H9 (cell line): Measurements from ENCODE around the gene VEGFB. TPM values are rescaled to one million over a fixed set of nuclear protein-coding genes. Genes with fewer than 3 reads are reported as not detected.

Experiments used
- DNase-seq: peaks from one replicate; pipeline ENCODE4 v3.0.0-alpha.2; 2017
- H2AFZ ChIP-seq: one replicate; pipeline ENCODE4 v1.6.1; 2013; ENCODE audit warnings: mild to moderate bottlenecking, low read length, control low read depth, moderate library complexity
- H2AK5ac ChIP-seq: 2 replicates; pipeline ENCODE4 v1.6.1; 2013; ENCODE audit warnings: low read length, control low read depth, mixed read lengths; ENCODE audit not compliant: insufficient read length
- H2BK120ac ChIP-seq: one replicate; pipeline ENCODE4 v1.6.1; 2013; ENCODE audit warnings: low read depth, mild to moderate bottlenecking, low read length, control low read depth, inconsistent platforms; ENCODE audit not compliant: poor library complexity, severe bottlenecking
- H2BK12ac ChIP-seq: 2 replicates; pipeline ENCODE4 v1.6.1; 2013; ENCODE audit warnings: low read length, control low read depth, mixed read lengths, low read depth; ENCODE audit not compliant: insufficient read length
- H2BK15ac ChIP-seq: 2 replicates; pipeline ENCODE4 v1.6.1; 2013; ENCODE audit warnings: low read depth, low read length, control low read depth
- H2BK20ac ChIP-seq: one replicate; pipeline ENCODE4 v1.6.1; 2013; ENCODE audit warnings: low read depth, mild to moderate bottlenecking, low read length, control low read depth, inconsistent platforms; ENCODE audit not compliant: poor library complexity, severe bottlenecking
- H2BK5ac ChIP-seq: 2 replicates; pipeline ENCODE4 v1.6.1; 2013; ENCODE audit warnings: low read length, control low read depth, mixed read lengths; ENCODE audit not compliant: insufficient read length
- H3K14ac ChIP-seq: 2 replicates; pipeline ENCODE4 v1.6.1; 2013; ENCODE audit warnings: low read length, control low read depth; ENCODE audit not compliant: insufficient read depth
- H3K18ac ChIP-seq: 2 replicates; pipeline ENCODE4 v1.6.1; 2013; ENCODE audit warnings: low read depth, mild to moderate bottlenecking, mixed read lengths, low read length, control low read depth; ENCODE audit not compliant: insufficient read length
- H3K23ac ChIP-seq: 2 replicates; pipeline ENCODE4 v1.6.1; 2013; ENCODE audit warnings: low read length, control low read depth, mixed read lengths, low read depth; ENCODE audit not compliant: insufficient read length
- H3K23me2 ChIP-seq: 2 replicates; pipeline ENCODE4 v1.6.1; 2013; ENCODE audit warnings: low read depth, mild to moderate bottlenecking, mixed read lengths, low read length, control low read depth; ENCODE audit not compliant: insufficient read length, poor library complexity, severe bottlenecking
- H3K27ac ChIP-seq: 2 replicates; pipeline ENCODE4 v1.5.1; 2013; ENCODE audit warnings: low read length, control low read depth, mixed read lengths, low read depth; ENCODE audit not compliant: insufficient read length
- H3K27me3 ChIP-seq: 2 replicates; pipeline ENCODE4 v1.6.1; 2013; ENCODE audit warnings: low read length, control low read depth, inconsistent platforms; ENCODE audit not compliant: insufficient read depth
- H3K4ac ChIP-seq: 2 replicates; pipeline ENCODE4 v1.6.1; 2013; ENCODE audit warnings: low read depth, mild to moderate bottlenecking, control low read depth, inconsistent platforms, low read length, moderate library complexity
- H3K4me1 ChIP-seq: 2 replicates; pipeline ENCODE4 v1.6.1; 2013; ENCODE audit warnings: low read length, control low read depth, inconsistent platforms; ENCODE audit not compliant: insufficient read depth
- H3K4me2 ChIP-seq: 2 replicates; pipeline ENCODE4 v1.6.1; 2013; ENCODE audit warnings: low read length, control low read depth, mixed read lengths; ENCODE audit not compliant: insufficient read length, insufficient read depth
- H3K56ac ChIP-seq: 2 replicates; pipeline ENCODE4 v1.6.1; 2013; ENCODE audit warnings: low read depth, mild to moderate bottlenecking, mixed read lengths, low read length, control low read depth; ENCODE audit not compliant: insufficient read length
- H3K79me1 ChIP-seq: 2 replicates; pipeline ENCODE4 v1.6.1; 2013; ENCODE audit warnings: low read depth, mild to moderate bottlenecking, moderate library complexity, low read length, control low read depth, inconsistent platforms; ENCODE audit not compliant: insufficient read depth, poor library complexity, severe bottlenecking
- H3K79me2 ChIP-seq: 2 replicates; pipeline ENCODE4 v1.6.1; 2013; ENCODE audit warnings: low read length, control low read depth, inconsistent platforms; ENCODE audit not compliant: insufficient read depth
- H3K9ac ChIP-seq: 2 replicates; pipeline ENCODE4 v1.6.1; 2013; ENCODE audit warnings: low read length, control low read depth, mixed read lengths; ENCODE audit not compliant: insufficient read length; ENCODE audit errors: extremely low read depth
- H3K9me3 ChIP-seq: one replicate; pipeline ENCODE4 v1.6.1; 2013; ENCODE audit warnings: low read depth, low read length, inconsistent platforms; ENCODE audit not compliant: control insufficient read depth
- H3T11ph ChIP-seq: one replicate; pipeline ENCODE4 v1.6.1; 2013; ENCODE audit warnings: mild to moderate bottlenecking, low read length, control low read depth, inconsistent platforms
- H4K20me1 ChIP-seq: one replicate; pipeline ENCODE4 v1.6.1; 2013; ENCODE audit not compliant: control insufficient read depth, insufficient read length, insufficient read depth
- H4K5ac ChIP-seq: 2 replicates; pipeline ENCODE4 v1.6.1; 2013; ENCODE audit warnings: low read depth, mild to moderate bottlenecking, mixed read lengths, low read length, control low read depth; ENCODE audit not compliant: insufficient read length
- H4K8ac ChIP-seq: replicated peaks from 2 replicates; pipeline ENCODE4 v1.6.1; 2013; ENCODE audit warnings: low read length, control low read depth, mixed read lengths, low read depth; ENCODE audit not compliant: insufficient read length
- H4K91ac ChIP-seq: 2 replicates; pipeline ENCODE4 v1.6.1; 2013; ENCODE audit warnings: low read depth, mild to moderate bottlenecking, moderate library complexity, mixed read lengths, low read length, control low read depth; ENCODE audit not compliant: insufficient read length
- H3K27ac Mint-ChIP-seq, 3 experiments: 2 replicates in 2 of 3; 3 replicates in 1 of 3; pipeline ENCODE4 v1.8.0; 2020 to 2021; ENCODE audit warnings: mixed read lengths in 3 of 3, mild to moderate bottlenecking in 1 of 3, moderate library complexity in 1 of 3
- H3K27me3 Mint-ChIP-seq: 2 replicates; pipeline ENCODE4 v1.8.0; 2021; ENCODE audit warnings: low read depth, mild to moderate bottlenecking, moderate library complexity, mixed read lengths
- H3K36me3 Mint-ChIP-seq, 3 experiments: 2 replicates in 2 of 3; 3 replicates in 1 of 3; pipeline ENCODE4 v1.8.0; 2020 to 2021; ENCODE audit warnings: low read depth in 3 of 3, mixed read lengths in 3 of 3; ENCODE audit not compliant: insufficient read depth in 1 of 3
- H3K4me1 Mint-ChIP-seq, 2 experiments: 2 replicates each; pipeline ENCODE4 v1.8.0; 2020; ENCODE audit warnings: mixed read lengths in 2 of 2
- H3K4me3 Mint-ChIP-seq, 2 experiments: 2 replicates in 1 of 2; 3 replicates in 1 of 2; pipeline ENCODE4 v1.8.0; 2020 to 2021; ENCODE audit warnings: mild to moderate bottlenecking in 2 of 2, mixed read lengths in 2 of 2, moderate library complexity in 1 of 2
- H3K9me3 Mint-ChIP-seq, 2 experiments: 2 replicates in 1 of 2; 3 replicates in 1 of 2; pipeline ENCODE4 v1.8.0; 2020; ENCODE audit warnings: mild to moderate bottlenecking in 2 of 2, mixed read lengths in 2 of 2, moderate library complexity in 1 of 2
- CTCF ChIP-seq: fragments of 200-600 bp; sonication (generic); conservative IDR thresholded peaks from 3 replicates; pipeline ENCODE4 v1.8.0; 2021; ENCODE audit warnings: antibody characterized with exemption, mild to moderate bottlenecking
- WGBS: extraction: QIAGEN DNeasy Blood & Tissue Kit; methylation state at CpG from one replicate; pipeline ENCODE4 v1.1.7; 2013; ENCODE audit warnings: missing lambda C conversion rate, low lambda C conversion rate, mixed read lengths; ENCODE audit not compliant: insufficient read length; ENCODE audit errors: extremely low coverage; 5-methylcytosine and 5-hydroxymethylcytosine counted together
- total RNA-seq: library from RNA; stranded (reverse); gene quantifications from 2 replicates; pipeline ENCODE4 v1.2.1, GENCODE V29; 2021

The VEGFB gene
- total RNA-seq, 1 experiment from 2014 or later = 57.7 TPM

GRCh38 chr11:64204464-64204989 lies 29.9 kb upstream of the VEGFB start:
- H3K27me3 ChIP-seq = no peaks in the 10 kb centered on the region
- H3K56ac ChIP-seq = no peak overlapping the region
- peak; percentile 84 for DNase-seq
- H3K18ac ChIP-seq = no peak overlapping the region
- Mint-ChIP-seq H3K4me1 (peaks cover 13 to 14% of the 10 kb centered on the region in 2 experiments), H3K27ac (peak overlapping the region; percentile 62 to 91 (median 88); a peak in 5 of 7 replicates), H3K27me3 (no peaks in the 10 kb centered on the region), H3K36me3 (peaks cover 41 to 78% (median 69%) of the 10 kb centered on the region in 3 experiments; a peak in 6 of 7 replicates), H3K4me3 (peak overlapping the region in 1 of 2 experiments; percentile 16; a peak in 3 of 5 replicates), H3K9me3 (no peaks in the 10 kb centered on the region; a peak in 1 of 5 replicates)
- no peak overlapping the region for H3K23ac ChIP-seq
- H3K9ac ChIP-seq = no peak overlapping the region
- TF ChIP-seq CTCF = peak; percentile 78
- H2AFZ ChIP-seq = no peak overlapping the region
- no peak overlapping the region for H2AK5ac ChIP-seq
- H2BK120ac ChIP-seq = no peak overlapping the region
- H3K14ac ChIP-seq = no peak overlapping the region
- H4K91ac ChIP-seq = no peak overlapping the region
- H4K5ac ChIP-seq = no peak overlapping the region
- H3K4ac ChIP-seq = no peak overlapping the region
- H2BK15ac ChIP-seq = no peak overlapping the region
- no peaks in the 10 kb centered on the region for H3K4me1 ChIP-seq
- H2BK5ac ChIP-seq = no peak overlapping the region
- H3K27ac ChIP-seq = no peak overlapping the region
- no peak overlapping the region for H3K4me2 ChIP-seq
- H2BK20ac ChIP-seq = no peak overlapping the region
- no CpG with 5 or more reads among the region's 7 CpGs for WGBS
- H3T11ph ChIP-seq = no peak overlapping the region
- no peaks in the 10 kb centered on the region for H3K79me1 ChIP-seq
- no peaks in the 10 kb centered on the region for H4K20me1 ChIP-seq
- no peaks in the 10 kb centered on the region for H3K79me2 ChIP-seq
- H3K23me2 ChIP-seq = no peaks in the 10 kb centered on the region
- H4K8ac ChIP-seq = no peak overlapping the region
- H3K9me3 ChIP-seq = no peaks in the 10 kb centered on the region
- H2BK12ac ChIP-seq = no peak overlapping the region
